HG02763 (cell line): ENCODE results near the gene SULT4A1.

Experiments used
- ATAC-seq: cut with Tn5 transposase; IDR thresholded peaks from one replicate; pipeline ENCODE4 v1.9.1; 2021; ENCODE audit warnings: mild to moderate bottlenecking, moderate library complexity; ENCODE audit not compliant: unreplicated experiment

SULT4A1 gene

DNA sequence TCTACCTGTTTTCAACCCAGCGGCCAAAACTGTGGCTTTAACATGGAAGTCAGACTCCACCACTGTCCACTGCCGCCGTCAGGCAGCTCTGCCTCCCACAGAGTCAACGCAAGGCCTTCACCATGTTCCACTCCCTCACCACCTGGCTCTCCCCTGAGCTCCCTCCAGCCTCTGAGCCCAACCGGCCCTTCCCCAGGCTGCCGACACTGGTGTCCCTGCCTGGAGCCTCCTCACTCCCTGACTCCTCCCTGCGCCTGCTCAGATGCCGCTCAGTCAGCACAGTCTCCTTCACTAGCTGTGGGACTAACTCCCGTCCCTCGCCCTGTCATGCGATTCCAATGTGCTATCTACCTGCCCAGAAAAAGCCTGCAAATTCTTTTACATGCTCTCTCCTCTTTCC is 16.3 kb downstream of the SULT4A1 start:
- no peak for ATAC-seq

GRCh38 chr22:43844560-43845545 is 17.5 kb downstream of the SULT4A1 start:
- no peak for ATAC-seq

DNA sequence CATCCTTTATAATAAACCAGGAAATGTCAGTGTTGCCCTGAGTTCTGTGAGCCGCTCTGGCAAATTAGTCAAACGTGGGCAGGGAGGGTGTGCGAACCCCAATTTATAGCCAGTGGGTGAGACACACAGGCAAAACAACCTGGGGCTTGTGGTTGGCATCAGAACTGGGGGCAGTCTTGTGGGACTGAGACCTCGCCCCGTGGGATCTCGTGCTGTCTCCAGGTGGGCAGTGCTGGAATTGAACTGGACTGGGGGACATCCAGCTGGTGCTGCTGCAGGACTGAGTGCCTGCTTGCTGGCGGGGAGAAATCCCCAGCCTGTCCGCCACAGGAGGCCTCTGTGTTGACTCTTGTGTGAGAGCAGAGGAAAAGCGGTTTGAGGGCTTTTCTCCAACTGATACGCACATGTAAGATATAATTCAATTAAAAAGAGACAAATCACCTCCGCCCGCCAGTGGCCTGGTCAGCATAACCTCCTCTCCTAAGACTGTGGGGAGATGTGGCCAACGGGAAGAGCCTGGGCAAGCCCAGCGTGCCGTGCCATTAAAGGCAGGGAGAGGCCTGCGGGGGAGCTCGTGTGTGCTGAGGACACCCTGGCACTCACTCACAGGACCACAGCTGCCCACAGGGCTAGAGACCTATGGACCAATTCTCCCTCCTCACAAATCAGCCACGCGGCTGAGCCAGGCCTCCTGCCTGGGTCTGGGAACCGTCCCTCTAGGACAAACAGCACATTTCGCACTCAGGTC is 18.4 kb downstream of the SULT4A1 start:
- ATAC-seq: no peak

GRCh38 chr22:43841742-43842141 is 20.6 kb downstream of the SULT4A1 start:
- no peak for ATAC-seq

DNA sequence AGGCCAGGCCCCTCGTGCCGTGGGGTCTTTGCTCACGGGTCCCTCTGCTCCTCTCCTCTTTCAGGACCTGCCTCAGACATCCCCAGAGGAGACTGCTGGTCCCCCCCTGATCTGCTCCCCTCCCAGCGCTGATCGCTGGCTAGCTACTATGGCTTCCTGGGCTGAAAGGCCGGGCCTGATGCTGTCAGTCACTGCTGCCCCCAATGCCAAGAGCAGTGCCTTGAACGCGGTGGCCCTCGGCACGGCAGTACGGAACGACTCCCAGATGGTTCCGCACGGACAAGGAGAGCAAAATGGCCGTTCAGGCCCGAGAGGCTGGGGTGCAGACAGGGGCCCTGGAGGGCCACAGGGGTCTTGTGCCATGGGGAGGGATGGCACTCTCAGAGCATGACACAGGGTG is 21.5 kb downstream of the SULT4A1 start:
- ATAC-seq: no peak

DNA sequence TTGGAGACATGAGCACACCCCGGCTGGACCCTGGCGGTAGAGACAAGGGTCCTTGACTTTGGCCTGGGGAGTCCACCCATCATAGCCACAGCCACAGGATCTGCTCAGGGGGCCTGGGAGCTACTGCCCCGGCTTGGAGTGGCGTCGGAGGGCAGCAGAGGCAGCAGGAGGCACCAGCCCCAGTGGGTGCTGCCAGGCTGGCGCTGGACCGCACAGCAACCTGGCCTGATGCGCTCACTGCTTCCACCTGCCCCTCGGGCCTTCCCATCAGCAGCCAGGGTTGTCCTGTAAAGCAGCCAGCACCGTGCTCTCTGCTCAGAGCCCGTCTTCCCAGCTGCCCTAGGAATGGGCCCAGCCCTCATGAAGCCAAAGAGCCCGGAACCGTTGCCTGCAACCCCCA is 21.9 kb downstream of the SULT4A1 start:
- ATAC-seq: no peak

DNA sequence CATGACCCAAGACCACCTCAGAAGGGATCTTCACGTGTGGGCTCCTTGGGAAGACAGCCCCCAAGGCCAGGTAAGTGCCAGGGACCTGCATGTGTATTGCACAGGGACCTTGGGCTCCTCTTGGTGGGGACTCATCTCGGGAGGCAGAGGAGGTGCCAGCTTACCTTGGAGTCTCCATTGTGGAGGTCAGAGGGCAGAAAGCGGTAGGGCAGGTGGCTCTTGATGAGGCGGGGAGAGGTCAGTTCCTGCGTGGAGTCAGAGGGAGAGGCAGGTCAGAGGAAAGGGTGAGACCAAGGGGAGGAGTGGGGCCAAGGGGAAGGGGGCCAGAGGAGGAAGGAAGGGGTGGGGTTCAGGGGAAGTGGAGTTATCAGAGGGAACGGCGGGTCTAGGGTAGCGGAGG is 22.5 kb downstream of the SULT4A1 start:
- ATAC-seq: no peak

- ATAC-seq: no peak
These were observed 23.6 kb downstream of the SULT4A1 start for GRCh38 chr22:43838571-43839307.

- ATAC-seq: no peak
These were observed 24.2 kb downstream of the SULT4A1 start for GRCh38 chr22:43838161-43838560.

DNA sequence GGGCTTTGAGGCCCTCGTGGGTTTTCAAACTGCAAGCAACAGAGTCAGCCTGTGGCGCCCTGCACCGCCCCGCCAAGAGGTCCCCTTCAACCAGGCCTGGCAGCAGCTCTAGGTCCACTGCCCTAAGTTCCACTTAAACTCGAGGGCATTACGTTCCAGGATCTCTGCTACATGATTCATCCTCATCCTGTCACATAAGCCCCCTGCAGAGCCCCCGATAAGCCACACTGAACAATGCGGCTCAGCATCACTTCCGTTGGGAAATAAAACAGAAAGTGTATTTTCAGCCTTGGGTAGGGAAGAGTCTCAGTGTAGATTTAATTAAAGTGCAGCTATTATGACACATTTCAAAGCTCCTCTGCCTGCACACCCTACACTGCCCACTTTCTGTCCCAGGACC is 24.6 kb downstream of the SULT4A1 start:
- ATAC-seq: no peak

DNA sequence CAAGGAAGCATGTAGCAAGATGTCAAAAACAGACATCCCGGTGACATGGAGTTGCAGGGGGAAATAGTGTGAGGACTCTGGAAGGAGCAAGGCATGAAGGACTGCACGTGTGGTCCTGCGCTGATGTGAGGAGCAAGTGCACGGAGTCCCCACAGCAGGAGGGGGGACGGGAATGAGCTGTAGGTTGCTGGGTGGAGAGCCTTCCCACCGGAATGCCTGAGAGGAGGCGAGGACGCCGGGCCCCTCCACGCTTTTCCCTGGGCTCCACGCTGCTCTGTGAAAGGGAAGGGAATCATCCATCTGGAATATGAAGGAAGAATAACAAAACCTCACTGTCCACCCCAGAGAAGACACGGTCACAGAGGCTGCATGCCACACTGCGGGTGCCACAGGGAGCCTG is 26.6 kb downstream of the SULT4A1 start:
- no peak for ATAC-seq

DNA sequence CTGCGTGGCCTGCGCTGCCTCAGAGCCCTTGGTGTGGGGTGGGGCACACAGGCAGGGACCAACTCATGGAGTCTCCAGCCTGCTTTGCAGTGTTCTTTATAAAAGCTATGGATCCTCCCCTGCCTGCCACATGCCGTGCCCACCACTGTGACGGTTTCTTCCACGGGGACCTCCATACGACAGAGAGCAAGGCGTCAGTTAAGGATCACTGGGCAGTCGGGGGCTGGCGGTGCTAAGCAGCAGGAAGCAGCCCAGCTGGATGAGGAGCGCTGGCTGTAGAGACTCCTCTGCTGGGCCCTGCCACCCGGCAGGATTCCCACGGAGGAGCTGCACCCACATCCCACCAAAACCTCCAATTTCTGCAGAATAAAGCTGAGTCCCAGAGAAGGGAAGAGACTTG is 27.1 kb downstream of the SULT4A1 start:
- no peak for ATAC-seq

- no peak for ATAC-seq
These were observed 28.8 kb downstream of the SULT4A1 start for GRCh38 chr22:43833286-43834240.

DNA sequence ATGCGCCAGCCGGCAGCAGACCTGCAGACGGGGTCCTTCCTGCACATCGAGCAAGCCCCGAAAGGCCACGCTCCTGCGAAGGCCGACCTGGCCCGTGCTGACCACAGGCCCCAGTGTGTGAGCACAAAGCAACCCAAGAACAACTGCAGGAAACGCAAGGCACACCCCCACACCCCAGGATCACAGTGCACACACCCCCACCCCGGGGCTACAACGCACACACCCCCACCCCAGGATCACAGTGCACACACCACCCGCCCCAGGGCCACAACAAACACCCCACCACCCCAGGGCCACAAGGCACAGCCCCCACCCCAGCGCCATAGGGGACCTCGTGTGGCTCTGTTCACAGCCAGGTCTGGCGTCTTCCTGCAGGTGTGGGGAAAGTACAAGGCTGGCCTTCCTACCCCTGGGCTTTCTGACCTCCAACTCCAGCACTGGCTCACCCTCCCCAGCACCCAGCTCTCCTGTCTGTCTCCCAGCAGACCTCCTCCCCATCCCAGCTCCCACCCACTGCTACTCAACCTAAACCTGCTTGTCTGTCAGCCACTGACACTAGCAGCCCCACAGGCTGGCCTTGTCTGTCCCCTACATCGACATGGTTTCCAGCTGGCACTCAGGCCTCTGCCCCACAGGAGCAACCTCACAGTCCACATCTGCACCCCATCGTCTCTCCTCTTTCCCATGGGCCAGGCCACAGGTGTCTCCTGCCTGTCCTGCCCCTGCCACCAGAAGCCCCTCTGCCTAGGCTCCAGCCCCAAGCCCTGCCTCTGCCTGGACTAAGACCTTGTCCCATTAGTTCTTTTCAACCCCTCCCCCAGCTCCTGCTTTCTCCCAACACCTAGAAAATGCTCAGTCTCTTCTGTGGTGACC is 29.7 kb downstream of the SULT4A1 start:
- no peak for ATAC-seq

DNA sequence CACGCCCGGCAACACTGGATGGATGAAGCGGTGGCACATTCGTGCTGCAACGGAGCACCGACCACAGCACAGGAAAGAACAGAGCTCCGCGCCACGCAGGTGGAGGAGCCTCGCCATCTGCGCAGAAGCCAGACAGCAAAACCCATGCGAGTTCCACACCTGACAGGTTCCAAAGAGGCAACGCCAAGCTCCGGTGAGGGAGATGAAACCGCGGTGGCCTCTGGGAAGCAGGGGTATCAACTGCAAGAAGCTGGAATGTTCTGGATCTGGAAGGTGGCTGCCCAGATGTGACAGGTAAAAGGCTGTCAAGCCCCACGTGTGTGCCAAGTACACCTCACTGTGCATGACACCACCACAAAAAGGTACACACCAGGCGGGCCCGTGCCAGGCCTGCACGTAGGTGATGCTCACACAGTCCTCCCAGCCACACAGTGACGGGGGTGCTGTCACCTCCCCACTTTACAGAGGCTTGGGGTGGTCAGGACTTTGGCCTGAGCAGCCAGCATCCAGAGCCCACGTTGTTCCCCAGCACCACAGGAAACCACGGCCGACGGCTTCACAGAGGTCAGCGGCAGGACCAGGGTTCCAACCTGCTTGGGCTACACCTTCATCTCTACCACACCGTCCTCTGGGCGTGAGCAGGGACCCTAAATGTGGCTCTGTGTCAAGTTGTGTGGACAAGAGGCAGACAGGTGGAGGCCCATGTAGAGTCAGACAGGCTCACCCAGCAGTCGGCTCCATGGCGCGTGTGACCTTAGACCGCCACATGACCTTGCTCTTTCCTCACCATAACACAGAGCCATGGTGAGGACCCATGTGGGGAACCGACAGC is 30.5 kb downstream of the SULT4A1 start:
- no peak for ATAC-seq

- ATAC-seq: no peak
These were observed 31.3 kb downstream of the SULT4A1 start for GRCh38 chr22:43830931-43831560.

- no peak for ATAC-seq
These were observed 32.1 kb downstream of the SULT4A1 start for GRCh38 chr22:43829904-43830851.
